Activated CD8-positive, alpha-beta T cell treated with anti-CD3 and anti-CD28 coated beads for 36 hours (primary cell): ENCODE results near the gene CAPSL. TPM values are rescaled to one million over a fixed set of nuclear protein-coding genes. Genes with fewer than 3 reads are reported as not detected.
"Not testable (repeated sequence)": the region's sequence is repeated elsewhere in the genome, so short reads cannot be mapped to it uniquely, and the experiment has no call there.

ENCODE experiments used
- ATAC-seq: fragments of 200-7000 bp; cut with Tn5 transposase; one replicate; pipeline ENCODE4 v1.10.0; 2021; ENCODE audit warnings: mild to moderate bottlenecking, moderate library complexity
- CTCF ChIA-PET: fragments of 350-600 bp; sonication (Branson Sonifier 250); formaldehyde crosslinking; loops from one replicate; lab custom pipeline; 2021; ENCODE audit warnings: antibody characterized with exemption; lab: Charles Lee
- POLR2A ChIA-PET: fragments of 350-600 bp; sonication (Branson Sonifier 250); formaldehyde crosslinking; loops from one replicate; lab custom pipeline; 2021; ENCODE audit warnings: antibody characterized with exemption; lab: Charles Lee
- DNase-seq: peaks from one replicate; pipeline ENCODE4 v3.0.0-alpha.2; 2020
- H3K27ac Mint-ChIP-seq: one replicate; pipeline ENCODE4 v1.8.0; 2021; ENCODE audit warnings: mild to moderate bottlenecking, mixed read lengths
- H3K27me3 Mint-ChIP-seq: one replicate; pipeline ENCODE4 v1.8.0; 2021; ENCODE audit warnings: mixed read lengths
- H3K36me3 Mint-ChIP-seq: one replicate; pipeline ENCODE4 v1.8.0; 2021; ENCODE audit warnings: low read depth, mixed read lengths
- H3K4me1 Mint-ChIP-seq: one replicate; pipeline ENCODE4 v1.8.0; 2021; ENCODE audit warnings: low read depth, mixed read lengths
- H3K4me3 Mint-ChIP-seq: one replicate; pipeline ENCODE4 v1.8.0; 2021; ENCODE audit warnings: mild to moderate bottlenecking, moderate library complexity, mixed read lengths
- H3K9me3 Mint-ChIP-seq: one replicate; pipeline ENCODE4 v1.8.0; 2021; ENCODE audit warnings: mixed read lengths
- CTCF ChIP-seq: fragments of 200-600 bp; IDR thresholded peaks from one replicate; pipeline ENCODE4 v1.8.0; 2022; ENCODE audit warnings: antibody characterized with exemption, mild to moderate bottlenecking
- intact Hi-C: fragments of 100-400 bp; cut with micrococcal nuclease; formaldehyde crosslinking; loops from one replicate; pipeline ENCODE4 v1.10.0; 2022
- total RNA-seq, 2 experiments: library from RNA; stranded (reverse); gene quantifications; one replicate each; pipeline ENCODE4 v1.2.3, GENCODE V29; 2021

Gene CAPSL
- total RNA-seq, 2 experiments from 2014 or later: 0.43 to 0.56 TPM

DNA sequence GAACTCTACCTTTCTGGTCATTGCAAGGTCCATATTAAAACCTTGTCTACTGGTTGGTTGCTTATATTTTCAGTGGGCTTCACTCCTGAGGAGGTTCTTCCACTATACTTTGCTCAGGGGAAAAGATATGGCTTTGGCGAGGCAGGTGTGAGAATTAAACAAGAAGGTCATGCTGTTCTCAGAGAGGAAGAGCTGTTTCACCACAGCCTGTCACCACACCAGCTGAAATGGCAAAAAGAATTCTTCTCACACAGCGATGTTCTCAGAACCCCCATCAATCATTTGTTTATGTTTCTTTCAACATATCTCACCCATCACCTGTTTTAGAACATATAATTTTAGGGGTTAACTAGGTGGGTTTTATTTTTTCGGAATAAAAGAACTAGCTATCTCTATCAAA, 38.6 kb downstream of the CAPSL start:
- DNase-seq: peak; percentile 67
- POLR2A ChIA-PET: interaction anchor here (1.0 to 12.6 kb wide), 6 partner anchors 10 to 79 kb away, joined by 3 to 147 read pairs (median 7); partner anchors contain the start of gene IL7R

DNA sequence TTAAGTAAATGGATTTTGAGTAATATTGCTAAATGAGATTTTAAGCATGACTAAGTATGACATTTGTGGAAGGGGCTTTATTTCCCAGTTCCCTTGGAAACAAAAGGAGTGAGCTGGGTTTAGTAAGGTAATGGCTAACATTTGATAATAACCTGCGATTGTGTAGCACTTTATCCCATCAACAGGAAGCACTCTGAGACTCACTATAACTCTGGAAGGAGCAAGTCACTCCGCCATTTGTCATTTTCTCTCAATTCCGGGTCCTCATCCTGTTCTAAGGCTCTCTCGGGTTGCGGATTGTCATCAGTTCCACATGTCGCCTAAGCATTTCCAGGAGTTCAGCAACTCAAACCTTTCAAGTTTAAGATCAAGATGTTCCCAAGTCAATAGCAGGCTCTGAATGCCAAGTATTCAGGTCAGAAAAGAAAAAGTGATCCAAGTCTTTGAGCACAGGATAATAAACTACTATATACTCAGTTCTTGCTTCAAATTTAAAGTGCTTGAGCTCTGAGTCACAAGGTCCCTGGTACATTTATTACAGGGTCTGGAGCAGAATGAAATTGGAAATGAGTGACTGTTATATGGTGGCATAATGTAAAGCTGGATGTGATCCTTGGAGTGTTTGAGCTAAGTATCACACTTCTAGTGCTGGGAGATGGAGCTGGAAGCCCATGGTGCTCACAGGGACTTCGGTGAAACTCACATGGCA, 39.3 kb downstream of the CAPSL start:
- H3K36me3 Mint-ChIP-seq: peaks cover 1% of the 10 kb centered on the region
- peaks cover 2% of the 10 kb centered on the region for H3K9me3 Mint-ChIP-seq
- no peak for DNase-seq
- CTCF ChIA-PET: interaction anchor here (0.6 to 1.9 kb wide), 12 partner anchors 9 to 281 kb away, joined by 3 to 7 read pairs (median 3); no protein-coding TSS in a partner anchor
- H3K27ac Mint-ChIP-seq: peak overlapping the region; percentile 81
- H3K4me1 Mint-ChIP-seq: peaks cover 60% of the 10 kb centered on the region
- H3K4me3 Mint-ChIP-seq: no peak overlapping the region
- intact Hi-C loops: no loop called here
- no peak for ATAC-seq
- POLR2A ChIA-PET: interaction anchor here (1.0 to 12.6 kb wide), 6 partner anchors 9 to 78 kb away, joined by 3 to 147 read pairs (median 7); partner anchors contain the start of gene IL7R
- no peaks in the 10 kb centered on the region for H3K27me3 Mint-ChIP-seq
- TF ChIP-seq CTCF: no peak

More for the DNA sequence above, 38.6 kb downstream of the CAPSL start:
- CTCF ChIA-PET: interaction anchor here (0.7 to 1.7 kb wide), 6 partner anchors 15 to 281 kb away, joined by 3 to 5 read pairs (median 3); no protein-coding TSS in a partner anchor
- no peaks in the 10 kb centered on the region for H3K27me3 Mint-ChIP-seq
- peak overlapping the region; percentile 38 for H3K4me3 Mint-ChIP-seq
- H3K4me1 Mint-ChIP-seq: peaks cover 67% of the 10 kb centered on the region
- peak; percentile 22 for ATAC-seq
- TF ChIP-seq CTCF: no peak
- intact Hi-C loops: no loop called here
- peak overlapping the region; percentile 81 for H3K27ac Mint-ChIP-seq
- H3K36me3 Mint-ChIP-seq: peaks cover 5% of the 10 kb centered on the region
- H3K9me3 Mint-ChIP-seq: peaks cover 7% of the 10 kb centered on the region

GRCh38 chr5:35894131-35894530, 44.3 kb downstream of the CAPSL start:
- ATAC-seq (no peak), DNase-seq (no peak)
- ChIA-PET CTCF (interaction anchor here (0.9 to 1.4 kb wide), 4 partner anchors 9 to 36 kb away, joined by 3 to 9 read pairs (median 4); no protein-coding TSS in a partner anchor), POLR2A (interaction anchor here (2.8 kb wide), 1 partner anchor 12 kb away, joined by 16 read pairs; no protein-coding TSS in a partner anchor)
- no peaks in the 10 kb centered on the region for H3K36me3 Mint-ChIP-seq
- intact Hi-C loops: no loop called here
- H3K4me1 Mint-ChIP-seq: peaks cover 10% of the 10 kb centered on the region
- H3K27me3 Mint-ChIP-seq: no peaks in the 10 kb centered on the region
- H3K27ac Mint-ChIP-seq: no peak overlapping the region
- peaks cover 4% of the 10 kb centered on the region for H3K9me3 Mint-ChIP-seq
- TF ChIP-seq CTCF: no peak
- no peak overlapping the region for H3K4me3 Mint-ChIP-seq

DNA sequence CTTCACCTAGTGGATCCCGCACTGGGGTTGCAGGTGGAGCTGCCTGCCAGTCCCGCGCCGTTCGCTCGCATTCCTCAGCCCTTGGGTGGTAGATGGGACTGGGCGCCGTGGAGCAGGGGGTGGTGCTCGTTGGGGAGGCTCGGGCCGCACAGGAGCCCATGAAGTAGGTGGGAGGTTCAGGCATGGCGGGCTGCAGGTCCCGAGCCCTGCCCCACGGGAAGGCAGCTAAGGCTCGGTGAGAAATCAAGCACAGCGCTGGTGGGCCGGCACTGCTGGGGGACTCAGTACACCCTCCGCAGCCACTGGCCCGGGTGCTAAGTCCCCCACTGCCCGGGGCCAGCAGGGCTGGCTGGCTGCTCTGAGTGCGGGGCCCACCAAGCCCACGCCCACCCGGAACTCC, 45.6 kb downstream of the CAPSL start:
- H3K4me1 Mint-ChIP-seq, H3K9me3 Mint-ChIP-seq, H3K27ac Mint-ChIP-seq, intact Hi-C loops, H3K27me3 Mint-ChIP-seq, DNase-seq, ATAC-seq, H3K36me3 Mint-ChIP-seq, H3K4me3 Mint-ChIP-seq: not testable (repeated sequence)
- CTCF ChIA-PET: interaction anchor here (1.4 kb wide), 1 partner anchor 8 kb away, joined by 4 read pairs; no protein-coding TSS in a partner anchor
- POLR2A ChIA-PET: interaction anchor here (2.8 kb wide), 1 partner anchor 11 kb away, joined by 16 read pairs; no protein-coding TSS in a partner anchor

GRCh38 chr5:35890021-35891020, 48.1 kb downstream of the CAPSL start:
- no peak overlapping the region for H3K4me3 Mint-ChIP-seq
- ATAC-seq: no peak
- H3K4me1 Mint-ChIP-seq: no peaks in the 10 kb centered on the region
- intact Hi-C loops: no loop called here
- CTCF ChIA-PET: interaction anchor here (0.6 to 1.1 kb wide), 3 partner anchors 8 to 36 kb away, joined by 3 read pairs; no protein-coding TSS in a partner anchor
- peaks cover 4% of the 10 kb centered on the region for H3K9me3 Mint-ChIP-seq
- no peak for TF ChIP-seq CTCF
- DNase-seq: no peak
- H3K36me3 Mint-ChIP-seq: no peaks in the 10 kb centered on the region
- POLR2A ChIA-PET: interaction anchor here (1.2 kb wide), 1 partner anchor 9 kb away, joined by 5 read pairs; no protein-coding TSS in a partner anchor
- H3K27ac Mint-ChIP-seq: no peak overlapping the region
- no peaks in the 10 kb centered on the region for H3K27me3 Mint-ChIP-seq
